Osteoblast (primary cell): ENCODE data around the gene KDF1. TPM values are rescaled to one million over a fixed set of nuclear protein-coding genes. Genes with fewer than 3 reads are reported as not detected.

Source experiments
- DNase-seq: peaks from one replicate; pipeline ENCODE4 v3.0.0; 2011; ENCODE audit warnings: low spot score, mixed read lengths; ENCODE audit not compliant: insufficient read length; ENCODE audit errors: missing footprints
- H2AFZ ChIP-seq: 2 replicates; pipeline ENCODE4 v1.6.0; 2011; ENCODE audit warnings: mild to moderate bottlenecking, low read length
- H3K27ac ChIP-seq: 2 replicates; pipeline ENCODE4 v1.5.1; 2011; ENCODE audit warnings: mild to moderate bottlenecking, low read depth, low read length, moderate library complexity
- H3K27me3 ChIP-seq: 2 replicates; pipeline ENCODE4 v1.6.0; 2012; ENCODE audit warnings: mild to moderate bottlenecking, control low read depth, inconsistent platforms, low read length, moderate library complexity; ENCODE audit not compliant: insufficient read depth
- H3K36me3 ChIP-seq: 2 replicates; pipeline ENCODE4 v1.5.1; 2011; ENCODE audit warnings: mild to moderate bottlenecking, low read length, control low read depth, moderate library complexity; ENCODE audit not compliant: insufficient read depth
- H3K4me1 ChIP-seq: 2 replicates; pipeline ENCODE4 v1.5.1; 2011; ENCODE audit warnings: mild to moderate bottlenecking, low read length, control low read depth, moderate library complexity; ENCODE audit not compliant: insufficient read depth
- H3K4me2 ChIP-seq: 2 replicates; pipeline ENCODE4 v1.6.0; 2011; ENCODE audit warnings: mild to moderate bottlenecking, low read length; ENCODE audit not compliant: insufficient read depth
- H3K4me3 ChIP-seq: fragments of 200-600 bp; sonication (generic); 3 replicates; pipeline ENCODE4 v1.5.1; 2012; ENCODE audit warnings: mild to moderate bottlenecking, low read length, inconsistent platforms; ENCODE audit not compliant: insufficient read depth
- H3K79me2 ChIP-seq: 2 replicates; pipeline ENCODE4 v1.6.0; 2012; ENCODE audit warnings: mild to moderate bottlenecking, low read length, control low read depth, inconsistent platforms; ENCODE audit not compliant: insufficient read depth
- H3K9me3 ChIP-seq: 2 replicates; pipeline ENCODE4 v1.5.1; 2011; ENCODE audit warnings: low read depth, low read length, control low read depth
- H4K20me1 ChIP-seq: 2 replicates; pipeline ENCODE4 v1.6.0; 2012; ENCODE audit warnings: mild to moderate bottlenecking, low read length, control low read depth; ENCODE audit not compliant: insufficient read depth
- CTCF ChIP-seq: IDR thresholded peaks from 2 replicates; pipeline ENCODE4 v1.5.1; 2011; ENCODE audit warnings: mild to moderate bottlenecking, low read depth, low read length, moderate library complexity; ENCODE audit errors: extremely low read depth
- total RNA-seq: library from RNA; depleted of rRNA; stranded (reverse); fragments of >200 nt; gene quantifications from 2 replicates; pipeline ENCODE4 v1.2.3, GENCODE V29; 2012

KDF1 gene
- total RNA-seq, 1 donor, result not detected

GRCh38 chr1:27003745-27004470 is 43.6 kb upstream of the KDF1 start:
- H3K27me3 ChIP-seq, result no peaks in the 10 kb centered on the region
- no peak for DNase-seq
- H3K4me3 ChIP-seq, result no peak overlapping the region
- H3K27ac ChIP-seq, result no peak overlapping the region
- H2AFZ ChIP-seq, result no peak overlapping the region
- no peaks in the 10 kb centered on the region for H3K36me3 ChIP-seq
- no peaks in the 10 kb centered on the region for H3K9me3 ChIP-seq
- TF ChIP-seq CTCF, result no peak
- no peaks in the 10 kb centered on the region for H3K79me2 ChIP-seq
- H3K4me2 ChIP-seq, result no peak overlapping the region
- H4K20me1 ChIP-seq, result no peaks in the 10 kb centered on the region
- peaks cover 49% of the 10 kb centered on the region for H3K4me1 ChIP-seq

GRCh38 chr1:27001570-27002360 is 41.5 kb upstream of the KDF1 start:
- H3K27ac ChIP-seq, result peak overlapping the region; percentile 82
- H3K27me3 ChIP-seq, result no peaks in the 10 kb centered on the region
- TF ChIP-seq CTCF, result no peak
- peaks cover 60% of the 10 kb centered on the region for H3K4me1 ChIP-seq
- H4K20me1 ChIP-seq, result no peaks in the 10 kb centered on the region
- peak overlapping the region; percentile 8 for H3K4me2 ChIP-seq
- peak overlapping the region; percentile 32 for H2AFZ ChIP-seq
- H3K79me2 ChIP-seq, result no peaks in the 10 kb centered on the region
- H3K4me3 ChIP-seq, result no peak overlapping the region
- H3K9me3 ChIP-seq, result no peaks in the 10 kb centered on the region
- DNase-seq, result peak; percentile 85
- no peaks in the 10 kb centered on the region for H3K36me3 ChIP-seq

DNA sequence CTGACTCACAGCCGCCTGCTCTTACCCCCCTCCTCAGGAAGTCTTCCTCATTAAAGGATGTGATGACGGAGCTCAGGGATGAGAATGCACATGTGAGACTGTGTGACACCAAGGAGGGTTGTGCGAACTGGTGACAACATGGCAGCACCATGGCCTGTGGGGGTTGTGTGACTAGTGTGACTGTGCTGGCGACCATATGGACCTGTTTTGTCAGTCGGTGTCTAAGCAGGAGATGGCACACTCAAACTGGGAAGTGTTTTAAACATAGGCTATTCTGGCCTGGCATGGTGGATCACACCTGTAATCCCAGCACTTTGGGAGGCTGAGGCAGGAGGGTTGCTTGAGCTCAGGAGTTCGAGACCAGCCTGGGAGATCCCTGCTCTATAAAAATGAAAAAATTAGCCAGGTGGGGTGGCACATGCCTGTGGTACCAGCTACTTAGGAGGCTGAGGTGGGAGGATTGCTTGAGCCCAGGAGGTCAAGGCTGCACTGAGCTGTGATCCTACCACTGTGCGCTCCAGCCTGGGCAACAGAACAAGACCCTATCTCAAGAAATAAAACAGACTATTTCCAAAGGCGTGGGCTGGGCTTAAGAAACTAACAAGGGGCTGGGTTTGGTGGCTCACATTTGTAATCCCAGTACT is 40.7 kb upstream of the KDF1 start:
- Histone ChIP-seq H3K9me3 (no peaks in the 10 kb centered on the region), H3K4me1 (peaks cover 60% of the 10 kb centered on the region), H4K20me1 (no peaks in the 10 kb centered on the region), H2AFZ (peak overlapping the region; percentile 53), H3K36me3 (no peaks in the 10 kb centered on the region), H3K79me2 (no peaks in the 10 kb centered on the region), H3K27ac (peak overlapping the region; percentile 82), H3K27me3 (no peaks in the 10 kb centered on the region), H3K4me2 (peak overlapping the region; percentile 50), H3K4me3 (no peak overlapping the region)
- TF ChIP-seq CTCF, result no peak
- DNase-seq, result peak; percentile 97
